K562 (cell line): Measurements from ENCODE around the gene UBE2M. TPM values are rescaled to one million over a fixed set of nuclear protein-coding genes. Genes with fewer than 3 reads are reported as not detected.

Experiments used
- AFF1 ChIP-seq, 2 experiments: fragments of 450-650 bp; IDR thresholded peaks; 2 replicates each; pipeline ENCODE4 v1.6.1; 2018; ENCODE audit warnings: mild to moderate bottlenecking in 2 of 2, low read depth in 1 of 2; ENCODE audit not compliant: partially characterized antibody in 2 of 2
- ATF7 ChIP-seq: fragments of 450-650 bp; IDR thresholded peaks from 2 replicates; pipeline ENCODE4 v1.7.1; 2014; ENCODE audit warnings: mild to moderate bottlenecking, moderate library complexity
- BCLAF1 ChIP-seq, 2 experiments: fragments of 450-650 bp in 1 of 2; IDR thresholded peaks; 2 replicates each; pipeline ENCODE4 v1.6.1; 2011 to 2017; ENCODE audit warnings: low read depth in 2 of 2, antibody characterized with exemption in 1 of 2, borderline replicate concordance in 1 of 2, low read length in 1 of 2, mild to moderate bottlenecking in 1 of 2, mixed read lengths in 1 of 2; ENCODE audit not compliant: control insufficient read depth in 1 of 2
- CBX5 ChIP-seq: IDR thresholded peaks from 2 replicates; pipeline ENCODE4 v1.6.1; 2014; ENCODE audit warnings: low read depth, borderline replicate concordance
- CXXC5 ChIP-seq: fragments of 250-450 bp; sonication (Bioruptor Pico); IDR thresholded peaks from 2 replicates; pipeline ENCODE4 v1.8.0; 2022; ENCODE audit warnings: inconsistent platforms, mild to moderate bottlenecking, moderate library complexity
- MBD2 ChIP-seq: sonication (generic); IDR thresholded peaks from 2 replicates; pipeline ENCODE4 v1.6.1; 2016; ENCODE audit warnings: low read depth, borderline replicate concordance
- MECOM ChIP-seq: fragments of 250-450 bp; sonication (Bioruptor Pico); IDR thresholded peaks from 2 replicates; pipeline ENCODE4 v1.8.0; 2022; ENCODE audit warnings: inconsistent platforms
- MEF2A ChIP-seq: IDR thresholded peaks from 2 replicates; pipeline ENCODE4 v1.6.1; 2011; ENCODE audit warnings: low read depth, mild to moderate bottlenecking, low read length, moderate library complexity; ENCODE audit not compliant: control insufficient read depth
- MLLT1 ChIP-seq, 2 experiments: fragments of 450-650 bp; IDR thresholded peaks; 2 replicates each; pipeline ENCODE4 v1.6.1; 2016
- MYC ChIP-seq, 2 experiments: fragments of 250-450 bp in 1 of 2; sonication (Bioruptor Pico) in 1 of 2; IDR thresholded peaks; 2 replicates each; pipeline versions ENCODE4 v1.5.1 to v1.6.1; 2012 to 2021; ENCODE audit warnings: low read depth in 2 of 2, borderline replicate concordance in 1 of 2, improper control_type of control experiment in 1 of 2, low read length in 1 of 2, mild to moderate bottlenecking in 1 of 2, moderate library complexity in 1 of 2
- SMARCA4 ChIP-seq: fragments of 450-650 bp; IDR thresholded peaks from 2 replicates; pipeline ENCODE4 v1.6.1; 2016
- TCF15 ChIP-seq: fragments of 250-450 bp; sonication (Bioruptor Pico); IDR thresholded peaks from 2 replicates; pipeline ENCODE4 v1.8.0; 2022; ENCODE audit warnings: moderate library complexity, mild to moderate bottlenecking, inconsistent platforms
- TFAP4 ChIP-seq: sonication (generic); formaldehyde crosslinking; IDR thresholded peaks from 2 replicates; pipeline ENCODE4 v1.8.0; 2022; ENCODE audit warnings: missing genetic modification reagents, mild to moderate bottlenecking, moderate library complexity, borderline replicate concordance
- THRAP3 ChIP-seq: fragments of 450-650 bp; IDR thresholded peaks from 2 replicates; pipeline ENCODE4 v1.6.1; 2016; ENCODE audit warnings: mild to moderate bottlenecking, inconsistent platforms, borderline replicate concordance
- TSC22D4 ChIP-seq: fragments of 450-650 bp; IDR thresholded peaks from 2 replicates; pipeline ENCODE4 v1.6.1; 2016; ENCODE audit warnings: missing genetic modification characterization, missing biosample characterization, control low read depth
- ZNF124 ChIP-seq: sonication (generic); formaldehyde crosslinking; IDR thresholded peaks from 2 replicates; pipeline ENCODE4 v1.8.1; 2022; ENCODE audit warnings: missing genetic modification reagents
- ZNF184 ChIP-seq: sonication (generic); formaldehyde crosslinking; IDR thresholded peaks from 2 replicates; pipeline ENCODE4 v1.5.0; 2020; ENCODE audit warnings: missing genetic modification reagents
- ZNF23 ChIP-seq: fragments of 250-450 bp; sonication (Bioruptor Pico); IDR thresholded peaks from 2 replicates; pipeline ENCODE4 v1.4.0; 2020; ENCODE audit warnings: mild to moderate bottlenecking
- ZNF785 ChIP-seq: fragments of 250-450 bp; sonication (Bioruptor Pico); IDR thresholded peaks from 2 replicates; pipeline ENCODE4 v1.4.0; 2020; ENCODE audit warnings: mild to moderate bottlenecking
- polyA plus RNA-seq, 8 experiments: library from polyadenylated mRNA; depleted of rRNA in 4 of 8; stranded (reverse) in 5 of 8; unstranded in 3 of 8; fragments of >200 nt; fragmentation: Nextera tagmentation in 2 of 8; fragmentation: Illumina TruSeq in 1 of 8; extraction: Ambion mirVana in 2 of 8; extraction: Trizol in 1 of 8; gene quantifications; 2 replicates each; pipeline versions ENCODE4 v1.2.1 to v1.2.3, GENCODE V29; 2011 to 2014; ENCODE audit warnings: inconsistent platforms in 1 of 8, missing spikeins in 1 of 8
- total RNA-seq, 7 experiments: library from RNA; depleted of rRNA in 6 of 7; stranded (reverse); fragments of >200 nt in 6 of 7; fragmentation: Illumina TruSeq in 2 of 7; extraction: Trizol in 2 of 7; gene quantifications; 2 replicates each; pipeline versions ENCODE4 v1.2.1 to v1.2.3, GENCODE V29; 2011 to 2021; ENCODE audit warnings: low replicate concordance in 1 of 7

Gene UBE2M
- total and polyA plus RNA-seq, 9 of the 15 experiments (the other 6 are each of a cell fraction or from before 2014, with no cell fraction given) = 0.92 to 163 (median 85.7) TPM

GRCh38 chr19:58509731-58510083, 48.7 kb downstream of the UBE2M start (continued):
- no peak for TF ChIP-seq MEF2A
- no peak for TF ChIP-seq MBD2
- TF ChIP-seq MYC (IDR thresholded peaks at IDR 0.05; ENCODE audit: low read depth, low read length) = 0 out of 2 replicates have a peak, but pooled peaks have one; percentile 16
- TF ChIP-seq MYC (CRISPR knock-in tag; IDR thresholded peaks at IDR 0.05; ENCODE audit: borderline replicate concordance, low read depth) = no peak
- peak in 1 of 2 experiments; percentile 57; a peak in 1 of 4 replicates for TF ChIP-seq MLLT1 (IDR thresholded peaks at IDR 0.05)
- no peak for TF ChIP-seq SMARCA4
- no peak for TF ChIP-seq ATF7
- TF ChIP-seq CXXC5 (CRISPR knock-in tag) = peak; percentile 75
- TF ChIP-seq TFAP4 (CRISPR knock-in tag) = peak; percentile 100
- no peak for TF ChIP-seq TSC22D4
- no peak for TF ChIP-seq ZNF124
- TF ChIP-seq AFF1 (IDR thresholded peaks at IDR 0.05; ENCODE audit: low read depth in 1 of 2, partially characterized antibody in 2 of 2) = no peak
- TF ChIP-seq CBX5 = no peak
- no peak for TF ChIP-seq ZNF23 (CRISPR knock-in tag)
- TF ChIP-seq TCF15 (CRISPR knock-in tag) = no peak
- no peak for TF ChIP-seq ZNF184
- peak; percentile 49; the same call in 1 of the 2 replicates for TF ChIP-seq MECOM (CRISPR knock-in tag)
- TF ChIP-seq ZNF785 (CRISPR knock-in tag) = no peak
- no peak for TF ChIP-seq THRAP3
- TF ChIP-seq BCLAF1 (IDR thresholded peaks at IDR 0.05; ENCODE audit: borderline replicate concordance in 1 of 2, control insufficient read depth in 1 of 2, low read depth in 2 of 2, low read length in 1 of 2) = no peak
